PC-3 (cell line): Measurements from ENCODE around the gene XKR8.

Source experiments
- CTCF ChIP-seq: fragments of 300-600 bp; sonication (generic); conservative IDR thresholded peaks from 2 replicates; pipeline ENCODE4 v1.5.1; 2017; ENCODE audit warnings: antibody characterized with exemption, low read depth, mild to moderate bottlenecking, low read length
- EZH2 ChIP-seq: fragments of 300-600 bp; sonication (generic); IDR thresholded peaks from one replicate; pipeline ENCODE4 v1.6.1; 2017; ENCODE audit warnings: antibody characterized with exemption, mild to moderate bottlenecking, low read length; ENCODE audit not compliant: unreplicated experiment

GRCh38 chr1:27912429-27912828 is 47.3 kb upstream of the XKR8 start:
- TF ChIP-seq CTCF, result no peak
- TF ChIP-seq EZH2, result no peak
